Keratinocyte (primary cell): ENCODE measurements around the gene MFSD12.

Experiments
- EZH2 ChIP-seq: IDR thresholded peaks from one replicate; pipeline ENCODE4 v1.6.1; 2012; ENCODE audit warnings: inconsistent platforms, mild to moderate bottlenecking, low read length, moderate library complexity
- TF ChIP-seq, protein P1 (sequence below), 3 experiments: IDR thresholded peaks in 1 of 3; conservative IDR thresholded peaks in 1 of 3; optimal IDR thresholded peaks in 1 of 3; 2 replicates in 2 of 3; 3 replicates in 1 of 3; pipeline versions ENCODE3 to v1.5.1; 2011; ENCODE audit warnings: low read length in 3 of 3, mild to moderate bottlenecking in 3 of 3, moderate library complexity in 2 of 3, control low read depth in 1 of 3, inconsistent platforms in 1 of 3; ENCODE audit not compliant: insufficient read depth in 2 of 3; ENCODE audit errors: extremely low read depth in 1 of 3

DNA sequence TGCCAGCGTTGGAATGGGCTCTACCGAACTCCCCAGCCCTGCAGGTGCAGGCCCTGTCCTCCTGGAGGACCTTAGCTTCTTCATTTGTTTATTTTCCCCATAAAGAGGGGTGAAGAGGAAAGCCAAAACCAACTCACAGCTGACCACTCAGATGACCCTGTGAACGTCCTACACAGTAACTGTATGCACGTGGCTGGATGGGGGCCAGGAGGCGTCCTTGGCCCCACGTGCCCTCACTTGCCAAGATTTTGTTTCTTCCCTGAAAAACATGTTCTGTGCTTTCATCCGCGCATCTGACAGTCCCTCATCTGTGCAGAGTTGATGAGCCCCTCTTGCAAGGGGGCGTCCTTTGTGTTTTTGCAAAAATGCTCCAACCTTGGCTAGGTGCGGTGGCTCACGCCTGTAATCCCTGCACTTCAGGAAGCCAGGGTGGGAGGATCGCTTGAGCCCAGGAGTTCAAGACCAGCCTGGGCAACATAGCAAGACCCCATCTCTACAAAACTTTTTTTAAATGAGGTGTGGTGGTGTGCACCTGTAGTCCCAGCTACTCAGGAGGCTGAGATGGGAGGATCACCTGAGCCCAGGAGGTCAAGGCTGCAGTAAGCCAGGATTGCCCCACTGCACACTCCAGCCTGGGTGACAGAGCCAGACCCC lies 23.7 kb downstream of the MFSD12 start:
- TF ChIP-seq, protein P1, sequence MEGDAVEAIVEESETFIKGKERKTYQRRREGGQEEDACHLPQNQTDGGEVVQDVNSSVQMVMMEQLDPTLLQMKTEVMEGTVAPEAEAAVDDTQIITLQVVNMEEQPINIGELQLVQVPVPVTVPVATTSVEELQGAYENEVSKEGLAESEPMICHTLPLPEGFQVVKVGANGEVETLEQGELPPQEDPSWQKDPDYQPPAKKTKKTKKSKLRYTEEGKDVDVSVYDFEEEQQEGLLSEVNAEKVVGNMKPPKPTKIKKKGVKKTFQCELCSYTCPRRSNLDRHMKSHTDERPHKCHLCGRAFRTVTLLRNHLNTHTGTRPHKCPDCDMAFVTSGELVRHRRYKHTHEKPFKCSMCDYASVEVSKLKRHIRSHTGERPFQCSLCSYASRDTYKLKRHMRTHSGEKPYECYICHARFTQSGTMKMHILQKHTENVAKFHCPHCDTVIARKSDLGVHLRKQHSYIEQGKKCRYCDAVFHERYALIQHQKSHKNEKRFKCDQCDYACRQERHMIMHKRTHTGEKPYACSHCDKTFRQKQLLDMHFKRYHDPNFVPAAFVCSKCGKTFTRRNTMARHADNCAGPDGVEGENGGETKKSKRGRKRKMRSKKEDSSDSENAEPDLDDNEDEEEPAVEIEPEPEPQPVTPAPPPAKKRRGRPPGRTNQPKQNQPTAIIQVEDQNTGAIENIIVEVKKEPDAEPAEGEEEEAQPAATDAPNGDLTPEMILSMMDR (optimal IDR thresholded peaks at IDR 0.05 in 1 of 3, IDR thresholded peaks at IDR 0.05 in 1 of 3, conservative IDR thresholded peaks at IDR 0.05 in 1 of 3; ENCODE audit: extremely low read depth in 1 of 3, insufficient read depth in 2 of 3, low read length in 3 of 3) = no peak
- no peak for TF ChIP-seq EZH2
